ENCODE data around the gene CLASRP. TPM values are rescaled to one million over a fixed set of nuclear protein-coding genes. Genes with fewer than 3 reads are reported as not detected.

CLASRP gene
- total RNA-seq, 2 experiments from 2014 or later, result 142 to 166 TPM

GRCh38 chr19:45050036-45050435 lies 11.2 kb downstream of the CLASRP start:
- no TSS peak for BruUV-seq (replicated peaks)
- intact Hi-C loops (cut with micrococcal nuclease; ENCODE audit: unreplicated experiment), result no loop called here
- H3K79me2 ChIP-seq (ENCODE audit: insufficient read depth, low read depth, low read length), result peaks cover 82% of the 10 kb centered on the region
- H3K4me2 ChIP-seq (ENCODE audit: low read length), result 0 out of 2 replicates have a peak overlapping the region, but pooled peaks have one; percentile 75
- no peak overlapping the region for H2AFZ ChIP-seq (ENCODE audit: low read length)
- no peaks in the 10 kb centered on the region for H3K9me2 ChIP-seq (ENCODE audit: insufficient read depth, low read length)
- H3K27ac ChIP-seq (ENCODE audit: low read depth, low read length, poor library complexity, severe bottlenecking), result peak overlapping the region; percentile 88
- no peak for DNase-seq (ENCODE audit: low spot score)
- H3K4me3 ChIP-seq (ENCODE audit: low read depth, low read length, poor library complexity, severe bottlenecking), result no peak overlapping the region
- TF ChIP-seq CTCF (conservative IDR thresholded peaks at IDR 0.05; ENCODE audit: low read length), result no peak
- no peak for TF ChIP-seq EZH2phosphoT487 (IDR thresholded peaks at IDR 0.05; ENCODE audit: borderline replicate concordance, low read depth, low read length)
- ChIA-PET CTCF (ENCODE audit: unreplicated experiment) (interaction anchor here (1.3 kb wide), 1 partner anchor 21 kb away, joined by 3 read pairs; no protein-coding TSS in a partner anchor), POLR2A (interaction anchor here (1.2 to 1.4 kb wide), 2 partner anchors 10 to 48 kb away, joined by 3 read pairs; no protein-coding TSS in a partner anchor)
- peaks cover 71% of the 10 kb centered on the region for H3K4me1 ChIP-seq (ENCODE audit: insufficient read depth, low read length, poor library complexity, severe bottlenecking)
- no peaks in the 10 kb centered on the region for H3K9me3 ChIP-seq (ENCODE audit: low read length)
- H4K20me1 ChIP-seq (ENCODE audit: insufficient read depth, low read length), result 0 out of 2 replicates have a peak, but pooled peaks cover 4% of the 10 kb centered on the region
- peaks cover 84% of the 10 kb centered on the region for H3K36me3 ChIP-seq (ENCODE audit: insufficient read depth, low read length)

- H3K4me1 ChIP-seq (ENCODE audit: insufficient read depth, low read length, poor library complexity, severe bottlenecking), result peaks cover 64% of the 10 kb centered on the region
- ChIA-PET POLR2A (interaction anchor here (0.6 to 1.3 kb wide), 8 partner anchors 9 to 126 kb away, joined by 3 to 9 read pairs (median 3); partner anchors contain the start of gene CLASRP), CTCF (ENCODE audit: unreplicated experiment) (interaction anchor here (0.8 to 1.0 kb wide), 2 partner anchors 10 to 51 kb away, joined by 3 read pairs; partner anchors contain the start of gene RELB)
- H2AFZ ChIP-seq (ENCODE audit: low read length), result no peak overlapping the region
- H3K9me3 ChIP-seq (ENCODE audit: low read length), result no peaks in the 10 kb centered on the region
- H3K4me2 ChIP-seq (ENCODE audit: low read length), result peak overlapping the region; percentile 69
- H4K20me1 ChIP-seq (ENCODE audit: insufficient read depth, low read length), result 0 out of 2 replicates have a peak, but pooled peaks cover 4% of the 10 kb centered on the region
- peak overlapping the region; percentile 19 for H3K4me3 ChIP-seq (ENCODE audit: low read depth, low read length, poor library complexity, severe bottlenecking)
- peaks cover 62% of the 10 kb centered on the region for H3K79me2 ChIP-seq (ENCODE audit: insufficient read depth, low read depth, low read length)
- intact Hi-C loops (cut with micrococcal nuclease; ENCODE audit: unreplicated experiment), result no loop called here
- TF ChIP-seq EZH2phosphoT487 (IDR thresholded peaks at IDR 0.05; ENCODE audit: borderline replicate concordance, low read depth, low read length) (no peak), CTCF (conservative IDR thresholded peaks at IDR 0.05; ENCODE audit: low read length) (no peak)
- no peaks in the 10 kb centered on the region for H3K9me2 ChIP-seq (ENCODE audit: insufficient read depth, low read length)
- peaks cover 84% of the 10 kb centered on the region for H3K36me3 ChIP-seq (ENCODE audit: insufficient read depth, low read length)
- H3K27ac ChIP-seq (ENCODE audit: low read depth, low read length, poor library complexity, severe bottlenecking), result peak overlapping the region; percentile 73
- DNase-seq (ENCODE audit: low spot score), result peak; percentile 74
- BruUV-seq (replicated peaks), result no TSS peak
Measured at GRCh38 chr19:45051929-45052579, 13.2 kb downstream of the CLASRP start.

GRCh38 chr19:45056831-45057230 lies 18.0 kb downstream of the CLASRP start:
- Histone ChIP-seq H3K27ac (ENCODE audit: low read depth, low read length, poor library complexity, severe bottlenecking) (peak overlapping the region; percentile 43), H3K9me3 (ENCODE audit: low read length) (no peaks in the 10 kb centered on the region), H3K4me3 (ENCODE audit: low read depth, low read length, poor library complexity, severe bottlenecking) (no peak overlapping the region), H2AFZ (ENCODE audit: low read length) (no peak overlapping the region), H3K9me2 (ENCODE audit: insufficient read depth, low read length) (no peaks in the 10 kb centered on the region), H3K79me2 (ENCODE audit: insufficient read depth, low read depth, low read length) (peaks cover 18% of the 10 kb centered on the region), H3K36me3 (ENCODE audit: insufficient read depth, low read length) (peaks cover 97% of the 10 kb centered on the region), H3K4me2 (ENCODE audit: low read length) (no peak overlapping the region), H3K4me1 (ENCODE audit: insufficient read depth, low read length, poor library complexity, severe bottlenecking) (peaks cover 40% of the 10 kb centered on the region), H4K20me1 (ENCODE audit: insufficient read depth, low read length) (0 out of 2 replicates have a peak, but pooled peaks cover 4% of the 10 kb centered on the region)
- intact Hi-C loops (cut with micrococcal nuclease; ENCODE audit: unreplicated experiment), result no loop called here
- ChIA-PET CTCF (ENCODE audit: unreplicated experiment) (interaction anchor here (0.9 kb wide), 1 partner anchor 50 kb away, joined by 3 read pairs; no protein-coding TSS in a partner anchor), POLR2A (interaction anchor here (1.0 kb wide), 1 partner anchor 9 kb away, joined by 3 read pairs; no protein-coding TSS in a partner anchor)
- DNase-seq (ENCODE audit: low spot score), result peak; percentile 44
- no TSS peak for BruUV-seq (replicated peaks)
- TF ChIP-seq EZH2phosphoT487 (IDR thresholded peaks at IDR 0.05; ENCODE audit: borderline replicate concordance, low read depth, low read length) (no peak), CTCF (conservative IDR thresholded peaks at IDR 0.05; ENCODE audit: low read length) (no peak)
